Caco-2 (cell line): ENCODE results near the gene TMEM17. TPM values are rescaled to one million over a fixed set of nuclear protein-coding genes. Genes with fewer than 3 reads are reported as not detected.

Experiments used
- BruUV-seq: library from RNA; stranded (reverse); fragments of 400-500 nt; replicated peaks from 2 replicates; lab custom pipeline; 2021; lab: Mats Ljungman, UMichigan
- CTCF ChIA-PET: fragments of 300-600 bp; sonication (Branson Sonifier 250); formaldehyde crosslinking; loops from one replicate; lab custom pipeline; 2022; ENCODE audit warnings: antibody characterized with exemption; lab: Charles Lee
- POLR2A ChIA-PET: fragments of 300-600 bp; sonication (Branson Sonifier 250); formaldehyde crosslinking; loops from one replicate; lab custom pipeline; 2022; ENCODE audit warnings: antibody characterized with exemption; lab: Charles Lee
- DNase-seq, 2 experiments: peaks; one replicate each; pipeline versions ENCODE4 v3.0.0 to v3.0.0-alpha.2; 2020 to 2022
- H3K27me3 ChIP-seq: replicated peaks from 2 replicates; pipeline ENCODE4 v1.6.0; 2011; ENCODE audit warnings: low read length; ENCODE audit not compliant: control insufficient read depth, insufficient read depth
- H3K36me3 ChIP-seq: 2 replicates; pipeline ENCODE4 v1.5.1; 2011; ENCODE audit warnings: low read length; ENCODE audit not compliant: control insufficient read depth, insufficient read depth
- H3K4me1 ChIP-seq: fragments of 250-450 bp; sonication (Bioruptor Pico); 2 replicates; pipeline ENCODE4 v1.5.1; 2020; ENCODE audit warnings: mild to moderate bottlenecking
- H3K4me3 ChIP-seq: 2 replicates; pipeline ENCODE4 v1.5.1; 2011; ENCODE audit warnings: low read depth, mild to moderate bottlenecking, control low read depth, low read length
- H3K9me3 ChIP-seq: fragments of 250-450 bp; sonication (Bioruptor Pico); 2 replicates; pipeline ENCODE4 v1.5.1; 2020; ENCODE audit warnings: mild to moderate bottlenecking, moderate library complexity
- H3K27ac Mint-ChIP-seq: one replicate; pipeline ENCODE4 v1.8.0; 2022; ENCODE audit warnings: mixed read lengths; ENCODE audit not compliant: unreplicated experiment
- H3K27me3 Mint-ChIP-seq: one replicate; pipeline ENCODE4 v1.8.0; 2022; ENCODE audit warnings: mixed read lengths; ENCODE audit not compliant: insufficient read depth, unreplicated experiment
- H3K36me3 Mint-ChIP-seq: one replicate; pipeline ENCODE4 v1.8.0; 2022; ENCODE audit warnings: mild to moderate bottlenecking, mixed read lengths; ENCODE audit not compliant: insufficient read depth, unreplicated experiment
- H3K4me1 Mint-ChIP-seq: one replicate; pipeline ENCODE4 v1.8.0; 2022; ENCODE audit warnings: low read depth, mixed read lengths; ENCODE audit not compliant: unreplicated experiment
- H3K4me3 Mint-ChIP-seq: one replicate; pipeline ENCODE4 v1.8.0; 2022; ENCODE audit warnings: mild to moderate bottlenecking, moderate library complexity, mixed read lengths; ENCODE audit not compliant: unreplicated experiment
- H3K9me3 Mint-ChIP-seq: one replicate; pipeline ENCODE4 v1.8.0; 2022; ENCODE audit warnings: mixed read lengths; ENCODE audit not compliant: unreplicated experiment
- intact Hi-C: fragments of 100-400 bp; cut with micrococcal nuclease; formaldehyde crosslinking; loops from one replicate; pipeline ENCODE4 v1.10.0; 2022; ENCODE audit not compliant: unreplicated experiment
- total RNA-seq: library from RNA; stranded (reverse); gene quantifications from 2 replicates; pipeline ENCODE4 v1.2.3, GENCODE V29; 2022
- TF ChIP-seq, protein P1 (sequence below), 2 experiments: fragments of 200-600 bp in 1 of 2; IDR thresholded peaks; 1 replicate in 1 of 2; 2 replicates in 1 of 2; pipeline versions ENCODE4 v1.5.1 to v1.8.0; 2011 to 2022; ENCODE audit warnings: antibody characterized with exemption in 1 of 2, control low read depth in 1 of 2, inconsistent platforms in 1 of 2, low read depth in 1 of 2, low read length in 1 of 2, mild to moderate bottlenecking in 1 of 2, moderate library complexity in 1 of 2; ENCODE audit not compliant: insufficient read depth in 1 of 2, severe bottlenecking in 1 of 2, unreplicated experiment in 1 of 2

Gene TMEM17
- total RNA-seq, 1 experiment from 2014 or later = 3.3 TPM

DNA sequence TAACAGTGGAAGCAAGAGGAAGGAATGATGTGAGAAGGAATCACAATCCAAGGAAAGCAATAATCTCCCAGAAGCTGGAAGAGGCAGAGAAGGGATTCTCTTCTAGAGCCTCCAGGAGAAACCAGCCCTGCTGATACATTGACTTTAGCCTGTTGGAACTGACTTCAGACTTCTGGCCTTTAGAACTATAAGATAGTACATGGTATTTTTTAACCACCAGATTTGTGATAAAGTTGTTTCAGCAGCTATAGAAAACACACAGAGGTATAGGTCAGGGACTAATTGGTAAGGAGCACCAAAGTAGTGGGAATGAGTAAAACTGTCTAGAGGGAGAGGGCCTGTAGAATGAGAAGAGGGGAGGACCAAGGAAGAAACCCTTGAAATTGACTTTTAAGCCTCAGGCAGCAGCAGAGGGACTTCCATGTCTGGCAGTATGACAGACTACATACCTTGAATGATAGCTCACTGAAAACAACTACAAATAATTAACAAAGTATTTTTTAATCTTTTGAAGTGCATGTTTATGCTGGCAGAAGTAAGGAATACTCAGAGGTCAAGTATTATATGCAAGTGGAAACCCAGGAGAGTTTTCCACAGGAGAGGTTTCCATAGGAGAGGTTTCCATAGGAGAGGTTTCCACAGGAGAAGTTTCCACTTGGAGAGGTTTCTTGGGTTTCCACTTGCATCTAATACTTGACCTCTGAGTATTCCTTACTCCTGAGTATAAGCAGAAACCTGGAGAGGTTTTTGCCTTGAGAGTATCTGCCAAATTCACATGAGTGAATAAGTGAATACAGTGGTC lies 33.8 kb upstream of the TMEM17 start:
- H3K9me3 Mint-ChIP-seq = peaks cover 26% of the 10 kb centered on the region
- H3K4me1 Mint-ChIP-seq = peaks cover 61% of the 10 kb centered on the region
- peaks cover 60% of the 10 kb centered on the region for H3K4me1 ChIP-seq
- intact Hi-C loops = loop anchor here (1.0 kb wide), 2 partner anchors 30 to 165 kb away; partner anchors contain the start of gene EHBP1
- CTCF ChIA-PET = interaction anchor here (0.7 kb wide), 1 partner anchor 188 kb away, joined by 3 read pairs; no protein-coding TSS in a partner anchor
- no peaks in the 10 kb centered on the region for H3K36me3 ChIP-seq
- peaks cover 5% of the 10 kb centered on the region for H3K36me3 Mint-ChIP-seq
- no peak overlapping the region for H3K4me3 Mint-ChIP-seq
- H3K9me3 ChIP-seq = peaks cover 3% of the 10 kb centered on the region; the same call in 1 of the 2 replicates
- H3K4me3 ChIP-seq = no peak overlapping the region
- TF ChIP-seq, protein P1, sequence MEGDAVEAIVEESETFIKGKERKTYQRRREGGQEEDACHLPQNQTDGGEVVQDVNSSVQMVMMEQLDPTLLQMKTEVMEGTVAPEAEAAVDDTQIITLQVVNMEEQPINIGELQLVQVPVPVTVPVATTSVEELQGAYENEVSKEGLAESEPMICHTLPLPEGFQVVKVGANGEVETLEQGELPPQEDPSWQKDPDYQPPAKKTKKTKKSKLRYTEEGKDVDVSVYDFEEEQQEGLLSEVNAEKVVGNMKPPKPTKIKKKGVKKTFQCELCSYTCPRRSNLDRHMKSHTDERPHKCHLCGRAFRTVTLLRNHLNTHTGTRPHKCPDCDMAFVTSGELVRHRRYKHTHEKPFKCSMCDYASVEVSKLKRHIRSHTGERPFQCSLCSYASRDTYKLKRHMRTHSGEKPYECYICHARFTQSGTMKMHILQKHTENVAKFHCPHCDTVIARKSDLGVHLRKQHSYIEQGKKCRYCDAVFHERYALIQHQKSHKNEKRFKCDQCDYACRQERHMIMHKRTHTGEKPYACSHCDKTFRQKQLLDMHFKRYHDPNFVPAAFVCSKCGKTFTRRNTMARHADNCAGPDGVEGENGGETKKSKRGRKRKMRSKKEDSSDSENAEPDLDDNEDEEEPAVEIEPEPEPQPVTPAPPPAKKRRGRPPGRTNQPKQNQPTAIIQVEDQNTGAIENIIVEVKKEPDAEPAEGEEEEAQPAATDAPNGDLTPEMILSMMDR (IDR thresholded peaks at IDR 0.05; ENCODE audit: insufficient read depth in 1 of 2, low read depth in 1 of 2, low read length in 1 of 2, severe bottlenecking in 1 of 2, unreplicated experiment in 1 of 2) = no peak
- no peak for DNase-seq
- no peaks in the 10 kb centered on the region for H3K27me3 ChIP-seq
- no peaks in the 10 kb centered on the region for H3K27me3 Mint-ChIP-seq
- POLR2A ChIA-PET = interaction anchor here (1.6 to 1.8 kb wide), 2 partner anchors 30 to 34 kb away, joined by 9 read pairs; partner anchors contain the start of gene TMEM17
- no TSS peak for BruUV-seq
- H3K27ac Mint-ChIP-seq = peak overlapping the region; percentile 78

DNA sequence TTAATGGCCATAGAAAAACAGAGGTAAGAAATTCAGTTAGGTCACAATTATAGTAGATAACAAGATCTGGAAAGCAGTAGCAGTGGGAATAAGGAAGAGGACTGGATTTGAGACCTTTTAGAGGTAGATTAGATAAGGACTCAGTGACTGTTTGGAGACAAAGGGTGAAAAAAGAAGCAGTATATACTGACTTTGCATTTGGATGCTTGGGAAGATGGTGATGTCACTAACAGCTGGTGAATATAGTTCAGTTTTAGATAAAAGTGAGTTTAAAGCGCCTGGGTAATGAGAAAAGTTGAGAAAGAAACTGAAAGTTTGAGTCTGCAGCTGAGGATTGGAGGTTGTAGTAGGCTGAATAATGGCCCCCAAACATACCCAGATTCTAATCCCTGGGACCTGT lies 32.8 kb upstream of the TMEM17 start:
- H3K9me3 Mint-ChIP-seq = peaks cover 35% of the 10 kb centered on the region
- no peaks in the 10 kb centered on the region for H3K27me3 Mint-ChIP-seq
- peaks cover 6% of the 10 kb centered on the region for H3K36me3 Mint-ChIP-seq
- CTCF ChIA-PET = no interaction called here
- POLR2A ChIA-PET = no interaction called here
- intact Hi-C loops = no loop called here
- H3K27ac Mint-ChIP-seq = no peak overlapping the region
- peaks cover 9% of the 10 kb centered on the region; the same call in 1 of the 2 replicates for H3K9me3 ChIP-seq
- no TSS peak for BruUV-seq
- no peak overlapping the region for H3K4me3 Mint-ChIP-seq
- H3K27me3 ChIP-seq = no peaks in the 10 kb centered on the region
- TF ChIP-seq, protein P1 (IDR thresholded peaks at IDR 0.05; ENCODE audit: insufficient read depth in 1 of 2, low read depth in 1 of 2, low read length in 1 of 2, severe bottlenecking in 1 of 2, unreplicated experiment in 1 of 2) = no peak
- peaks cover 60% of the 10 kb centered on the region for H3K4me1 ChIP-seq
- DNase-seq = no peak
- H3K4me3 ChIP-seq = no peak overlapping the region
- H3K36me3 ChIP-seq = no peaks in the 10 kb centered on the region
- H3K4me1 Mint-ChIP-seq = peaks cover 61% of the 10 kb centered on the region

DNA sequence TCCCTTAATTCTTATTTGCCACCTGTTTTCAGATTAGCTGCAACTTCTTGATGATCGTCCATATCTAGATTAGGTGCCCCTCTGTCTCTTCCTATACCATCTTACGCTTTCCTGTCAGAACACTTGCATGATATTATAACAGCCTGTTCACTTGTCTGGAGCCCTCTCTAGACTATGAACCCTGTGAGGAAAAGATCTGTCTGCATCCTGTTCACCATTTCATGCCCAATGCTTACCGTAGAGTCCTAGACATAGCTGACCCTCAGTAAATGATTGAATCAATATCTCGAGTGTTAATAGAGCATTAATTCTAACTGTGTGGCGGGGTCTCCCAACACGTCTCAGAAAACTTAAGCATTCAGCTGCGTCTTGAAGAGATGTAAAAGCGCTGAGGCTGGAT lies 31.8 kb upstream of the TMEM17 start:
- intact Hi-C loops = loop anchor here (1.0 kb wide), 1 partner anchor 204 kb away; no protein-coding TSS in a partner anchor
- CTCF ChIA-PET = no interaction called here

More for the DNA sequence above, 31.8 kb upstream of the TMEM17 start:
- Histone ChIP-seq H3K27me3 (no peaks in the 10 kb centered on the region), H3K4me1 (peaks cover 60% of the 10 kb centered on the region), H3K9me3 (peaks cover 17% of the 10 kb centered on the region), H3K4me3 (no peak overlapping the region), H3K36me3 (peaks cover 2% of the 10 kb centered on the region; the same call in 1 of the 2 replicates)
- H3K36me3 Mint-ChIP-seq = peaks cover 14% of the 10 kb centered on the region
- POLR2A ChIA-PET = no interaction called here
- H3K27ac Mint-ChIP-seq = peak overlapping the region; percentile 34
- no peak for DNase-seq
- H3K4me1 Mint-ChIP-seq = peaks cover 61% of the 10 kb centered on the region
- peak overlapping the region; percentile 1 for H3K4me3 Mint-ChIP-seq
- H3K9me3 Mint-ChIP-seq = peaks cover 45% of the 10 kb centered on the region
- BruUV-seq = no TSS peak
- H3K27me3 Mint-ChIP-seq = no peaks in the 10 kb centered on the region
- TF ChIP-seq, protein P1 (IDR thresholded peaks at IDR 0.05; ENCODE audit: insufficient read depth in 1 of 2, low read depth in 1 of 2, low read length in 1 of 2, severe bottlenecking in 1 of 2, unreplicated experiment in 1 of 2) = no peak
